KG1 (cell line): ENCODE data around the gene MCM10.
"Not testable (repeated sequence)": the region's sequence is repeated elsewhere in the genome, so short reads cannot be mapped to it uniquely, and the experiment has no call there.

Source experiments
- DNase-seq: peaks from one replicate; lab custom pipeline; 2025; lab: John Stamatoyannopoulos, UW

The MCM10 gene

GRCh38 chr10:13221572-13221971, 60.2 kb downstream of the MCM10 start:
- no peak for DNase-seq

GRCh38 chr10:13222151-13222550, 60.8 kb downstream of the MCM10 start:
- no peak for DNase-seq

DNA sequence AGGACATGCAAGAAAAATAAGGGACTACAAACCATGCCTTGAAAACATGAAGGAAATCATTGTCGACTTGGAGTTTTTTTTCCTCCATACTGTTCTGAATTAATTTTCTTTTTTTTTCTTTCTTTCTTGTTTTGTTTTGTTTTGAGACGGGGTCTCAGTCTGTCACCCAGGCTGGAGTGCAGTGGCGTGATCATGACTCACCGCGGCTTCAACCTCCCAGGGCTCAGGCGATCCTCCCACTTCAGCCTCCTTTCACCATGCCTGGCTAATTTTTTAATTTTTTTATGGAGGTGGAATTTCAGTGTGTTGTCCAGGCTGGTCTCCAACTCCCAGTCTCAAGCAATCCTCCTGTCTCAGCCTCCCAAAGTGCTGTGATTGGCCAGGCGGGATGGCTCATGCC, 61.2 kb downstream of the MCM10 start:
- DNase-seq = no peak

GRCh38 chr10:13223241-13223640, 61.9 kb downstream of the MCM10 start:
- DNase-seq = no peak

DNA sequence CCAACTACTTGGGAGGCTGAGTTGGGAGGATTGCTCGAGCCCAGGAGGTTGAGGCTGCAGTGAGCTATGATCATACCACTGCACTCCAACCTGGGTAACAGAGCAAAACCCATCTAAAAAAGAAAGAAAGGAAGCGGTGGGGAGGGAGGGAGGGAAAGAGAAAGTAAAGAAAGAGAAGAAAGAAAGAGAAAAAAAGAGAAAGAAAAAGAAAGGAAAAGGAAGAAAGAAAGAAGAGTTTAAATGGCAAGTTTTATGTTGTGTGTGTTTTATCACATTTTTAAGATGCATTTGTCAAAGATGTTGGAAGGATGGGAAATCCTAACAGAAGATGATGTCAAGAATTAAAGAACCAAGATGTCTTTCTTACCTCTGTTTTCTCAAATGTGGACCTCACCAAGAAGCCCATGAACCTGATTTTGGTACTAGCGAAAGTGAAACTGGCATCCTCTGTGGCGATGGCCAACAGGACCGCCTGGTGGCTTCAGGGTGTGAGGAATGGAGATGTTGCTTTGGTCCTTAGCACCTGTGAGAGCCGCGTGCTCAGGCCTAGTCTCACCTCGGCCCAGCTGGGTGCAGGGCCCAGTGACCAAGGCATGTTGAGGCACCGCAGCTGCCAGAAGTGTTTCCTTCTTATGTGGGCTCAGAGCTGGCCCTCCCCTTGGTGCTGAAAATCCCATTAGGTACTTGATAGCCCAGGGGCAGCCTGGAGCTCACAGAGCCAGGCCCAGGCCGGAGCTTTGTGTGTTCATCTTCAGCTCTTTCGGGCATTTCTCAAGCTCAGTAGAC, 63.0 kb downstream of the MCM10 start:
- no peak for DNase-seq

- DNase-seq = no peak
Measured at GRCh38 chr10:13225601-13226000, 64.2 kb downstream of the MCM10 start.

- DNase-seq = no peak
Measured at GRCh38 chr10:13227031-13227430, 65.7 kb downstream of the MCM10 start.

GRCh38 chr10:13231190-13231589, 69.8 kb downstream of the MCM10 start:
- no peak for DNase-seq

DNA sequence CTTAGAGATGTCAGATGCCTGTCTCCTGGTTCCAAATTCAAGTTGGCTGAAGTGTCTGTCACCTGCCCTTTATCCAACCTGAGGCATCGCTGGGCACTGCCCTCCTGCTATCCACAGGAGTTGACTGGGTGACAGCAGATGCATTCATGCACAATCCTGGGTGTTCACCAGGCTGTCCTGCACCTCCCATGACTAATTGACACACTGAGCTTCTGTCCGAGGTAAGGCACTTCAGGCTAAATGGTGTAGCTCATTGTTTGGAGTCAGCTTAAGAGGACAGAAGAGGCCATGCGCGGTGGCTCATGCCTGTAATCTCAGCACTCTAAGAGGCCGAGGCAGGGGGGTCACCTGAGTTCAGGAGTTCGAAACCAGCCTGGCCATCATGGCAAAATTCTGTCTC, 70.5 kb downstream of the MCM10 start:
- DNase-seq = no peak

DNA sequence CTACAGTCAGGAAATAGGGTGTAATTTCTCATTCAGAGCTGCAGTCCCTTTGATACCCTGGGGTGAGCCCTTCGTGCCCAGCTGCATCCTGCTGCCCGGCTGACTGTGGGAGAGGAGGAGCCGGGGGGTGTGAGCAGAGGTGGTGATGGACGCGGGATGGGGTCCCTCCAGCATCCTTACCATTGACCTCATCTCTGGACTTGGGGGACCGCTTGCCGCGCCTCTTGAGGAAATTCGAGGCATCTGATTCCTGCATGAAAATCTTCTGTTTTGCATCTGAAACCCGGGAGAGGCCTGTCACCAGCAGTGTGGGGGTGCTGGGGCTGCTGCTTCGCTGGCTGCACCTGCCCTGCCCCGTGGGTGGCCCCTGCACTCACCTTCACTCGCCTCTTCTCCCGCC, 72.0 kb downstream of the MCM10 start:
- no peak for DNase-seq

- no peak for DNase-seq
Measured at GRCh38 chr10:13234172-13234571, 72.8 kb downstream of the MCM10 start, which contains the start of gene UCMA. Gene UCMA (minus strand): TSS chr10:13234374. CDS start chr10:13234258, 116 bp downstream.

DNA sequence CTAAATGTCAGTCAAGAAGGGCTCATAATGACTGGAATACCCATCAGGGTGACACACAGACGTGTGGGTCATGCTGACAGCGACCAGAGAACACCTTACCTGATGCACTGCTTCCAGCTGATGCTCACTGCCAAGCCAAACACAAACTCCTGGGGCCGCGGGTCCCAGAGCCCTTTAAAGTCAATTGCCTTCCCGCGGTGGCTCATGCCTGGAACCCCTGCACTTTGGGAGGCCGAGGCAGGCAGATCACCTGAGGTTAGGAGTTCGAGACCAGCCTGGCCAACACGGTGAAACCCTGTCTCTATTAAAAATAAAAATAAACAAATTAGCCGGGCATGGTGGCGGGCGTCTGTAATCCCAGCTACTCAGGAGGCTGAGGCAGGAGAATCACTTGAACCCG, 73.4 kb downstream of the MCM10 start:
- not testable (repeated sequence) for DNase-seq

DNA sequence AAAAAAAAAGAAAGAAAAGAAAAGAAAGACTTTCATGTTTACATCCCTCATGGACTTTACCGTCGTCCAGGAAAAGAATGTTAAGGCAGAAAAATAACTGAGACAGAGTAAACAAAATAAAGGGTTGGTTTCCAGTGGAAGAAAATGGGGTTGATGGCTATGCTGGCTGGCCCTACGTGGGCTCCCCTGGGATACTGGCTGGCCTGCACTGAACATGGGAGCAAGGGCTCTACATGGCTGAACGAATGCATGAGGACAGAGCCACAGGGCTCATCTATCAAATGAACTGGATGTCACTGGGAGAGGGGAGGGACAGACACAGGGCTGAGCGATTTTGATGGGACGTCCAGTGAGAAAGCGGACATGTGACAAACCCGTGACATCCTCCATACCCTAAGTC, 75.3 kb downstream of the MCM10 start:
- no peak for DNase-seq

DNA sequence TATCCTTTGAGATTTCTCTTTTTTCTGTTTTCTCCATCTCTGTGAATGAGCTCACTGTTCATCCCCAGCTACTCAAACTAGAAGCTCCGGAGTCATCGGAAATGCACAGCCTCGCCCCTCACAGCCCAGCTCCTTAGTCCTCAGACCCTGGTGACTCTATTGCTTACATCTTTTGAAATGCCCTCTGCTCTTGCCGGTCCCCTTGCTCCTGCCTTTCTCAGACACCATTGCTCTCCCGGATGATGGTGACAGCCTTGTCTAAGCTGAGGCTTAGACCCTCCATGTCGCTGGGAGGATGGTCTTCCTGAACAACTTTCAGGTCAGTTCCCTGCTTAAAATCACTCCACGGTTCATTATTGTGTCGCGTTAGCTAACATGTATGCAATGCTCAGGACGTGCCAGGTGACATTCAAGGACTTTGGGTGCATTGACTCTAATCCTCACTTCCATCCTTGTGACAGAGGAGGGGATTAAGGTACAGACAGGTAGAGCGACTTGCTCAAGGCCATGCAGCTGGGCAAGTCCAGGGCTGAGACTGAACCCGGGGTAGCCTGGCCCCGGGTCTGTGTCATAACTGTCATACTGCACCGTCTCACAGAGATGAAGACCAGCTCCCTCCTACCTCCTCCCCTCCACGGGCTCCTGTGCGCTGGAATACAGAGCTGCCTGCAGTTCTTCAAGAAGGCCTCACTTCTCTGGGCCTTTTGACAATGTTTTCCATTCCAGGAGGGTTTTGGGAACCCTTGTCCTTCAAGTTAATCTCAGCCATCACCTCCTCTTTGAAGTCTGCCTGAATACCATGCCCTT, 77.1 kb downstream of the MCM10 start:
- no peak for DNase-seq

DNA sequence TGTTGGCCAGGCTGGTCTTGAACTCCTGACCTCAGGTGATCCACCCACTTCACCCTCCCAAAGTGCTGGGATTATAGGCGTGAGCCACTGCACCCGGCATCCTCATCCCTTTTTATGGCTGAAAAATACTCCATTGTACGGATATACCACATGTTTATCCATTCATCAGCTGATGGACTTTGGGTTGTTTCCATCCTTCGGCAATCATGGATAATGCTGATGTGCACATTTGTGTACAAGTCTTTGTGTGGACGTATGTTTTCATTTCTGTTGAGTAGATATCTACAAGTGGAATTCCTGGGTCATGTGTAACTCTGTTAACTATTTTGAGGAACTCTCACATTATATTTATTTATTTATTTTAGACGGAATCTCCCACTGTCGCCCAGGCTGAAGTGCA, 78.6 kb downstream of the MCM10 start:
- no peak for DNase-seq

GRCh38 chr10:13241613-13242012, 80.3 kb downstream of the MCM10 start:
- no peak for DNase-seq

GRCh38 chr10:13242260-13242659, 80.9 kb downstream of the MCM10 start:
- not testable (repeated sequence) for DNase-seq

DNA sequence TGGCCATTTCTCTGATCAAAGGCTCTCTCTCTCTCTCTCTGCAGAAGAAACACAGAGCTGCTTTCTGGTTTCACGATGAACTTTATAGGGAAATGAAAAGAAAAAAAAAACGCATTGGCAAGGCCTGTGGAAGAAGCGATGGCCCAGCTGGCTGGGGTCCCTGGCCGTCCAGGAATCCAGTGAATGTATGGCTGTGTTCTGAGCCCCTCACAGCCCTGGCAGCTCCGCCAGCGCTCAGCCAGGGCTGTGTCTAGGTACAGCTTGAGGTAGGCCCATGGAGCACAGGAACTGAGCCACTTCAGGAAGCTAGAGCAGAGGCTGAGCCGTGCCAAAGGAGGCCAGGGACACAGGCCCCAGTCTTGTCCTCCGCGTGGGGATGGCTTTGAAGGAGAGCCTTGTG, 85.9 kb downstream of the MCM10 start:
- no peak for DNase-seq

DNA sequence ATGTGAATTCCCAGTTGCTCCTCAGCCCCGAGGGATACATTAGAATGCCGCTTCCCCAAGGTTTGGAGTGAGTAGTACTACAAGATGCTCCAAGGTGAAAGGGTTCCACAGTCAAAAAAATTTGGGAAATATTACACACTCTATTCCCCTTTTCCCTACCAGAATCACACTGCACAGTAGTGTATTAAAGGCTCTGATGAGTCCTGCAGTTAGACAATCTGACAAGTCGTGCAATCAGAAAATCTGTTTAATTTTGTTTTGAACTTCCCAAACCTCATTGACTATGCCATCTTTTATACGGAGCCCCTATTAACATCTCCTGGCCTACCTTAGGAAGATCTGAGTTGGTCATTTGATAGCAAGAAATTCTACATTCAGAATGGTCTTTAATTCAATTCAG, 86.4 kb downstream of the MCM10 start:
- DNase-seq = no peak

- DNase-seq = no peak
Measured at GRCh38 chr10:13253726-13254125, 92.4 kb downstream of the MCM10 start.

DNA sequence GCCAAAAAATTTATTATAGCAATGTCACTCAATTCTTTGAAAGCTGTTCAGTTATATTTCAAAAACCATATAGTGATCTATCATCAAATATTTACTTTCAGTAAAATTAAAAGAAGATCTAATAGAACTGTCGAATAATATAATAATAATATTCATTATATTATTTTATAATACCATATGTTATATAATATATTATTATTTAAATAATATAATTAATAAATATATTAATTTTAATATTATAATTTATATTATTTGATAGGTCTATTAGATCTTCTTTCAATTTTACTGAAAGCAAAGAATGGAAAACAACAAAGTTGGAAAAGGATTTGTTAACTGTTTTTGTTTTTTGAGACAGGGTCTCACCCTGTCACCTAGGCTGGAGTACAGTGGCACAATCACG, 95.3 kb downstream of the MCM10 start:
- no peak for DNase-seq

- no peak for DNase-seq
Measured at GRCh38 chr10:13257621-13258140, 96.3 kb downstream of the MCM10 start.
